Midbrain (tissue), 1 donor: Measurements from ENCODE around the gene SURF1.
"Not testable (repeated sequence)": the region's sequence is repeated elsewhere in the genome, so short reads cannot be mapped to it uniquely, and the experiment has no call there.

ENCODE experiments used
- DNase-seq: peaks from one replicate; lab custom pipeline; 2025; lab: John Stamatoyannopoulos, UW

SURF1 gene

GRCh38 chr9:133383438-133383837, 27.2 kb upstream of the SURF1 start:
- DNase-seq = no peak

- no peak for DNase-seq
Measured at GRCh38 chr9:133382507-133383141, 26.3 kb upstream of the SURF1 start.

- DNase-seq = no peak
Measured at GRCh38 chr9:133380734-133381133, 24.4 kb upstream of the SURF1 start.

- peak; percentile 28 for DNase-seq
Measured at GRCh38 chr9:133379153-133380086, 23.1 kb upstream of the SURF1 start.

- no peak for DNase-seq
Measured at GRCh38 chr9:133378408-133378962, 22.2 kb upstream of the SURF1 start.

GRCh38 chr9:133377721-133378216, 21.5 kb upstream of the SURF1 start:
- DNase-seq = no peak

- DNase-seq = not testable (repeated sequence)
Measured at GRCh38 chr9:133377280-133377679, 21.0 kb upstream of the SURF1 start.

GRCh38 chr9:133375724-133376654, 19.7 kb upstream of the SURF1 start, which contains the start of the genes STKLD1 and SURF4:
TSS of gene STKLD1 (plus strand) at chr9:133376366. CDS start at chr9:133376474, 108 bp downstream.
TSS of gene SURF4 (minus strand) at chr9:133376060. CDS start at chr9:133375969, 91 bp downstream.
- peak; percentile 95 for DNase-seq

GRCh38 chr9:133375116-133375723, 18.9 kb upstream of the SURF1 start:
- DNase-seq = no peak

- no peak for DNase-seq
Measured at GRCh38 chr9:133374612-133375115, 18.4 kb upstream of the SURF1 start.

GRCh38 chr9:133372144-133372543, 15.9 kb upstream of the SURF1 start:
- no peak for DNase-seq

GRCh38 chr9:133371261-133371711, 15.0 kb upstream of the SURF1 start:
- no peak for DNase-seq

GRCh38 chr9:133370685-133371084, 14.4 kb upstream of the SURF1 start:
- DNase-seq = no peak

- DNase-seq = no peak
Measured at GRCh38 chr9:133369933-133370332, 13.6 kb upstream of the SURF1 start.

GRCh38 chr9:133369422-133369821, 13.1 kb upstream of the SURF1 start:
- DNase-seq = no peak

- DNase-seq = no peak
Measured at GRCh38 chr9:133368249-133368881, 12.1 kb upstream of the SURF1 start.

- no peak for DNase-seq
Measured at GRCh38 chr9:133367778-133368177, 11.5 kb upstream of the SURF1 start.

GRCh38 chr9:133367221-133367620, 10.9 kb upstream of the SURF1 start:
- DNase-seq = no peak

- DNase-seq = no peak
Measured at GRCh38 chr9:133366435-133366834, 10.1 kb upstream of the SURF1 start.
